Pancreas (tissue), 10 donors: ENCODE measurements around the gene ZFP2. TPM values are rescaled to one million over a fixed set of nuclear protein-coding genes. Genes with fewer than 3 reads are reported as not detected.

Experiments
- ATAC-seq, 4 donors: fragments of 200-7000 bp; cut with Tn5 transposase; one replicate each; pipeline versions ENCODE4 v1.8.0 to v1.9.1; 2020; ENCODE audit warnings: mild to moderate bottlenecking in 4 of 4, moderate library complexity in 4 of 4
- DNase-seq, 6 donors: peaks; one replicate each; pipeline ENCODE4 v3.0.0-alpha.2; 2020
- FAIRE-seq: peaks from 2 replicates; lab custom pipeline; 2012; peaks lifted over from hg19 to GRCh38; lab: Jason Lieb, UNC
- H3K27ac ChIP-seq, 4 donors: fragments of 200-600 bp; sonication (generic); 1 replicate in 3 of 4; 2 replicates in 1 of 4; pipeline versions ENCODE4 v1.5.0 to v1.8.0; 2020
- H3K27me3 ChIP-seq, 4 donors: fragments of 200-600 bp; one replicate each; pipeline ENCODE4 v1.8.0; 2021
- H3K36me3 ChIP-seq, 3 donors: fragments of 200-600 bp; sonication (generic) in 1 of 3; one replicate each; pipeline versions ENCODE4 v1.5.0 to v1.8.0; 2020 to 2021
- H3K4me1 ChIP-seq, 3 donors: fragments of 200-600 bp; one replicate each; pipeline ENCODE4 v1.8.0; 2021
- H3K4me3 ChIP-seq, 4 donors: fragments of 200-600 bp; sonication (generic) in 2 of 4; one replicate each; pipeline versions ENCODE4 v1.5.0 to v1.8.0; 2020 to 2021
- H3K9me3 ChIP-seq, 4 donors: fragments of 200-600 bp; one replicate each; pipeline ENCODE4 v1.8.0; 2021
- WGBS, 2 donors: extraction: QIAGEN DNeasy Blood & Tissue Kit; methylation state at CpG; one replicate each; pipeline ENCODE4 v1.1.7; 2013; 5-methylcytosine and 5-hydroxymethylcytosine counted together
- intact Hi-C, 3 donors: fragments of 100-400 bp; cut with DNase I; formaldehyde crosslinking; loops; one replicate each; pipeline versions ENCODE4 v1.11.1 to v1.14.2; 2022
- polyA plus RNA-seq, 2 donors: library from polyadenylated mRNA; stranded (reverse); fragments of 200-250 nt; gene quantifications; one replicate each; pipeline ENCODE4 v1.2.3, GENCODE V29; 2013
- total RNA-seq, 6 donors: library from RNA; stranded (reverse); fragmentation: NEBNext Ultra II Directional in 4 of 6; extraction: Animal tissue kit (Norgen Biotek cat#: 25700) in 4 of 6; gene quantifications; one replicate each; pipeline versions ENCODE4 v1.2.1 to v1.2.4, GENCODE V29; 2021 to 2023
- TF ChIP-seq, protein P1 (sequence below), 4 donors: fragments of 200-600 bp; sonication (generic) in 3 of 4; IDR thresholded peaks; one replicate each; pipeline versions ENCODE4 v1.5.0 to v1.8.0; 2021; ENCODE audit warnings: antibody characterized with exemption in 4 of 4
- donor health status: healthy with polysubstance abuse.
- donor health status: DM: no; HTN: no; CAD: no; lungs with moderate emphysema.
- donor health status: DM: no; HTN: no; CAD: no.
- donor health status: control.
- donor health status: control.
- donor health status: Bipolar disorder and iron deficiency.
- donor health status: DM: yes; HTN: yes; CAD: no.
- donor health status: DM: no; HTN: no; CAD: no.
- donor health status: DM: no; HTN: no; CAD: no.
- donor health status: DM: yes; HTN: yes; CAD: no.

ZFP2 gene
- total and polyA plus RNA-seq, 8 donors = 0.51 to 3.2 (median 1.2) TPM

DNA sequence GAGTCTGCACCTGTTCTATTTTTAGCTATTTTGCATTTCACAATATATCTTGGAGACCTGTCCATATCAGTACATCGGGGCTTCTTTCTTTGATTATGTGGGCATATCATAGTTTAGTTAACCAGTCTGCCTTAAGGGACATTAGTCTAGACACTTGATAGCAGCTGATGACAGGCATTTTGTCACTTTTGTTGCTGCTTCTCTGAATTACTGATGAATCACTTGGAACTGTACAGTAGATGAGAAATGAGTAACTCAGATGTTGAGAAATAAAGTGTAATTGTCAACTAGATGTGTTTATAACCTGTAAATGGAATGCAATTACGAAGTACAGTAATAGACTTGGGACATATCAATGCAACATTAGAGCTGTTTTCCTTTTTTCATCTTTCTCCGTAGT lies 7.1 kb downstream of the ZFP2 start:
- no peak for FAIRE-seq
- H3K36me3 ChIP-seq = no peaks in the 10 kb centered on the region
- intact Hi-C loops = no loop called here
- no peak overlapping the region for H3K4me3 ChIP-seq
- H3K27ac ChIP-seq = no peak overlapping the region
- no peaks in the 10 kb centered on the region for H3K9me3 ChIP-seq
- no peaks in the 10 kb centered on the region for H3K4me1 ChIP-seq
- no peak for ATAC-seq
- H3K27me3 ChIP-seq = no peaks in the 10 kb centered on the region
- no peak for DNase-seq
- WGBS, 2 donors = 59 to 90% methylated on average over 3 of the region's 3 CpGs
- TF ChIP-seq, protein P1, sequence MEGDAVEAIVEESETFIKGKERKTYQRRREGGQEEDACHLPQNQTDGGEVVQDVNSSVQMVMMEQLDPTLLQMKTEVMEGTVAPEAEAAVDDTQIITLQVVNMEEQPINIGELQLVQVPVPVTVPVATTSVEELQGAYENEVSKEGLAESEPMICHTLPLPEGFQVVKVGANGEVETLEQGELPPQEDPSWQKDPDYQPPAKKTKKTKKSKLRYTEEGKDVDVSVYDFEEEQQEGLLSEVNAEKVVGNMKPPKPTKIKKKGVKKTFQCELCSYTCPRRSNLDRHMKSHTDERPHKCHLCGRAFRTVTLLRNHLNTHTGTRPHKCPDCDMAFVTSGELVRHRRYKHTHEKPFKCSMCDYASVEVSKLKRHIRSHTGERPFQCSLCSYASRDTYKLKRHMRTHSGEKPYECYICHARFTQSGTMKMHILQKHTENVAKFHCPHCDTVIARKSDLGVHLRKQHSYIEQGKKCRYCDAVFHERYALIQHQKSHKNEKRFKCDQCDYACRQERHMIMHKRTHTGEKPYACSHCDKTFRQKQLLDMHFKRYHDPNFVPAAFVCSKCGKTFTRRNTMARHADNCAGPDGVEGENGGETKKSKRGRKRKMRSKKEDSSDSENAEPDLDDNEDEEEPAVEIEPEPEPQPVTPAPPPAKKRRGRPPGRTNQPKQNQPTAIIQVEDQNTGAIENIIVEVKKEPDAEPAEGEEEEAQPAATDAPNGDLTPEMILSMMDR (IDR thresholded peaks at IDR 0.05) = no peak

DNA sequence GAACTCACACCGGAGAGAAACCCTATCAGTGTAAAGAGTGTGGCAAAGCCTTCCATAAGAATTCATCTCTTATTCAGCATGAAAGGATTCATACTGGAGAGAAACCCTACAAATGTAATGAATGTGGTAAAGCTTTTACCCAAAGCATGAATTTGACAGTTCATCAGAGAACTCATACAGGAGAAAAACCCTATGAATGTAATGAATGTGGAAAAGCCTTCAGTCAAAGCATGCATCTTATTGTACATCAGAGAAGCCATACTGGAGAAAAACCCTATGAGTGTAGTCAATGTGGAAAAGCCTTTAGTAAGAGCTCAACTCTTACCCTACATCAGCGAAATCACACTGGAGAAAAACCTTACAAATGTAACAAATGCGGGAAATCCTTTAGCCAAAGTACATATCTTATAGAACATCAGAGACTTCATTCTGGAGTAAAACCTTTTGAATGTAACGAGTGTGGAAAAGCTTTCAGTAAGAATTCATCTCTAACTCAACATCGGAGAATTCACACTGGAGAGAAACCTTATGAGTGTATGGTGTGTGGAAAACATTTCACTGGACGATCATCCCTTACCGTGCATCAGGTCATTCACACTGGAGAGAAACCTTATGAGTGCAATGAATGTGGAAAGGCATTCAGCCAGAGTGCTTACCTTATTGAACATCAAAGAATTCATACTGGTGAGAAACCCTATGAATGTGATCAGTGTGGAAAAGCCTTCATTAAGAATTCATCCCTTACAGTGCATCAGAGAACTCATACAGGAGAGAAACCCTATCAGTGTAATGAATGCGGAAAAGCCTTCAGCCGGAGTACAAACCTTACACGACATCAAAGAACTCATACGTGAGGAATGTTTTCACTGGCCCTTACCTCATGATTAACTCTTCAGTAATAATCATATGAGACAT lies 36.4 kb downstream of the ZFP2 start:
- TF ChIP-seq, protein P1 (IDR thresholded peaks at IDR 0.05) = no peak
- intact Hi-C loops = no loop called here
- Histone ChIP-seq H3K9me3 (peaks cover 0 to 28% (median 4%) of the 10 kb centered on the region in 4 donors), H3K4me1 (no peaks in the 10 kb centered on the region), H3K27ac (no peak overlapping the region), H3K4me3 (no peak overlapping the region), H3K27me3 (no peaks in the 10 kb centered on the region), H3K36me3 (peaks cover 0 to 22% (median 0%) of the 10 kb centered on the region in 3 donors)
- ATAC-seq (no peak), FAIRE-seq (no peak), DNase-seq (no peak)
- 93 to 96% methylated on average over 11 of the region's 11 CpGs for WGBS, 2 donors

DNA sequence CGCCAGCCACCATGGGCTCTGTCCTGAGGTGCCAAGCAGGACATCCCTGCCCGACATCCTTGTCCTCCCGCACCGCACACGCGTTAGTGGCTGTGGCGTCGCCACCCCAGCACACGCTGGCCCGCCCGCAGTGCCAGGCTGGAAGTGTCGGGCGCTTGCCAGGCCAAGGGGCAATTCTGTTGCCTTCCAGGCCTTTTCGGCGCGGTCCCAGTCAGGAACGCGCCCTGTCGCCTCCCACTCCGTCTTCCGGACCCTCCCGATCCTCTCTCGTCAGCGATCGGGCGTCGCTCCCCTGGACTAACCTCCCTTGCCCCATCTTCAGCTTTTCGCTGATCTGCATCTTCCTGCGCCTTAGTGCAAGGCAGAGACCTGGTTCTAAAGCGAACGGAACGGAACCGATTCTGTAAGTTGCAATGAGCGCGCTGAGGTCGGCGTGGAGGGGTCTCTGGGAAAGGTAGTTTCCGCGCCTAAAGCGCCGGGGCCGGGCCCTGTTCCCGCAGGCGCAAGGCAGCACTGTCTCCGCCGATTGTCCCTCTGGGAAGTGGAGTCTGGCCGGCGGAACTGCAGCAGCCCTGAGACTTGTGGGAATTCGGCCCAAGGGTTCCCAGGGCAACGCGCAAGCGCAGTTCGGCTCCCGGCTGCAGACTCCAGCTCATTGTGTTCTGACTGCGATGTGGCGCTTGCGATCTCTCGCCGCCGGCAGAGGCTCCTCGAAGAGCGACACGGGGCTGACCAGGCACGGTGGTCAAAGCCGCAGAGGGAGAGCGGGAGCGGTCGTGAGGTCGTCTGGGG lies 45.1 kb downstream of the ZFP2 start, which contains the start of gene ZNF454:
Gene ZNF454, plus strand, starts transcription at position 630 of the 792 bp plus-strand sequence. CDS start 1,594 bp downstream, outside the sequence.
- DNase-seq (peak; percentile 93 to 99 (median 96)), ATAC-seq (peak; percentile 98 to 100 (median 100)), FAIRE-seq (no peak)
- intact Hi-C loops = no loop called here
- H3K4me3 ChIP-seq = peak within 1 kb of the TSS; percentile 48 to 83 (median 76)
- no peaks in the 10 kb centered on the region for H3K36me3 ChIP-seq
- WGBS, 2 donors = 1 to 2% methylated on average over 69 of the region's 69 CpGs
- TF ChIP-seq, protein P1 (IDR thresholded peaks at IDR 0.05) = no peak
- H3K27ac ChIP-seq = peak within 1 kb of the TSS; percentile 39 to 67 (median 54)
- H3K27me3 ChIP-seq = no peaks in the 10 kb centered on the region
- peaks cover 0 to 4% (median 0%) of the 10 kb centered on the region in 3 donors for H3K4me1 ChIP-seq
- H3K9me3 ChIP-seq = no peaks in the 10 kb centered on the region

DNA sequence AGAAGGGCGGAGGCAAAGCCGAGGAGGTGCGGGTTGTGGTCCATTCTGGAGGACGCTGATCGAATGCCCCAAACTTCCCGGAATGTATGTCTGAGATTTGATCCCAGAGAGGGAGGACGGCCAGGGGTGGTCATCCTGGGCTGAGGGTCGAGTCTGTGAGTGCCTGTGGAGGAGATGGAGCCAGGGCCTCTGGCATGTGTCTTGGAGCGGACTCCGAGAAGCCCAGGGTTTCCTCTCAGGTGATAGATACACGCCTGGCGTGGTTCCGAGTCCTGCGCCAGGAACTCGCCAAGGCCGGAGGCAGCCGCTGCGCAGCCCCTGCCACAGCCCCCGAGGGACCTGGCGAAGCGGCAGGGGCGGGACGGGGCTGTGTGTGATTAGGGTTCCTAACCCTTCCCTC lies 45.6 kb downstream of the ZFP2 start:
- H3K27ac ChIP-seq = peak overlapping the region in 2 of 4 donors; percentile 39 to 61
- peak overlapping the region; percentile 48 to 83 (median 76) for H3K4me3 ChIP-seq
- DNase-seq (peak; percentile 10 to 80 (median 48)), ATAC-seq (peak; percentile 32 to 65 (median 48)), FAIRE-seq (no peak)
- H3K27me3 ChIP-seq = no peaks in the 10 kb centered on the region
- TF ChIP-seq, protein P1 (IDR thresholded peaks at IDR 0.05) = no peak
- WGBS, 2 donors = 1% methylated on average over 23 of the region's 23 CpGs
- peaks cover 0 to 4% (median 0%) of the 10 kb centered on the region in 3 donors for H3K4me1 ChIP-seq
- H3K9me3 ChIP-seq = no peaks in the 10 kb centered on the region
- H3K36me3 ChIP-seq = no peaks in the 10 kb centered on the region
- intact Hi-C loops = no loop called here
